PC-3 (cell line): Measurements from ENCODE around the gene HDGFL2. TPM values are rescaled to one million over a fixed set of nuclear protein-coding genes. Genes with fewer than 3 reads are reported as not detected.

Experiments used
- ATAC-seq: fragments of 200-7000 bp; cut with Tn5 transposase; 2 replicates; pipeline ENCODE4 v1.9.1; 2020; ENCODE audit warnings: mild to moderate bottlenecking, moderate library complexity
- BruUV-seq: library from RNA; stranded (reverse); fragments of 400-500 nt; replicated peaks from 2 replicates; lab custom pipeline; 2021; lab: Mats Ljungman, UMichigan
- CTCF ChIA-PET: fragments of 300-600 bp; sonication (Branson Sonifier 250); formaldehyde crosslinking; loops from one replicate; lab custom pipeline; 2022; ENCODE audit warnings: antibody characterized with exemption; lab: Charles Lee
- POLR2A ChIA-PET: fragments of 300-600 bp; sonication (Branson Sonifier 250); formaldehyde crosslinking; loops from one replicate; lab custom pipeline; 2022; ENCODE audit warnings: antibody characterized with exemption; ENCODE audit not compliant: unreplicated experiment; lab: Charles Lee
- DNase-seq: peaks from one replicate; pipeline ENCODE4 v3.0.0-alpha.2; 2015
- H2AFZ ChIP-seq: fragments of 300-600 bp; sonication (generic); 2 replicates; pipeline ENCODE4 v1.6.0; 2016; ENCODE audit warnings: antibody characterized with exemption, low read length
- H3F3A ChIP-seq: fragments of 300-600 bp; sonication (generic); one replicate; pipeline ENCODE4 v1.6.0; 2017; ENCODE audit warnings: antibody characterized with exemption, low read length, control low read depth, mild to moderate bottlenecking; ENCODE audit not compliant: unreplicated experiment
- H3K27ac ChIP-seq: fragments of 300-600 bp; sonication (generic); 2 replicates; pipeline ENCODE4 v1.5.1; 2016; ENCODE audit warnings: mild to moderate bottlenecking, low read length
- H3K27me3 ChIP-seq: fragments of 300-600 bp; sonication (generic); 2 replicates; pipeline ENCODE4 v1.6.1; 2016; ENCODE audit warnings: low read length, mixed read lengths
- H3K36me3 ChIP-seq: fragments of 300-600 bp; sonication (generic); 2 replicates; pipeline ENCODE4 v1.6.1; 2016; ENCODE audit warnings: low read depth, mixed run types, low read length, mixed read lengths
- H3K4me1 ChIP-seq: fragments of 300-600 bp; sonication (generic); 2 replicates; pipeline ENCODE4 v1.5.1; 2016; ENCODE audit warnings: low read length; ENCODE audit not compliant: insufficient read depth
- H3K4me2 ChIP-seq: fragments of 300-600 bp; sonication (generic); 2 replicates; pipeline ENCODE4 v1.6.0; 2016; ENCODE audit warnings: low read length
- H3K4me3 ChIP-seq: fragments of 300-600 bp; sonication (generic); 2 replicates; pipeline ENCODE4 v1.5.1; 2016; ENCODE audit warnings: mild to moderate bottlenecking, low read length, mixed read lengths
- H3K79me2 ChIP-seq: fragments of 300-600 bp; sonication (generic); 2 replicates; pipeline ENCODE4 v1.6.1; 2017; ENCODE audit warnings: low read length, mixed read lengths
- H3K9ac ChIP-seq: fragments of 300-600 bp; sonication (generic); 2 replicates; pipeline ENCODE4 v1.6.0; 2016; ENCODE audit warnings: mild to moderate bottlenecking, low read length
- H3K9me2 ChIP-seq: fragments of 300-600 bp; sonication (generic); replicated peaks from 2 replicates; pipeline ENCODE4 v1.6.1; 2016; ENCODE audit warnings: mixed run types, low read length, mixed read lengths
- H3K9me3 ChIP-seq: fragments of 300-600 bp; sonication (generic); 2 replicates; pipeline ENCODE4 v1.6.1; 2016; ENCODE audit warnings: low read length, mixed read lengths
- H4K20me1 ChIP-seq: fragments of 300-600 bp; sonication (generic); 2 replicates; pipeline ENCODE4 v1.6.1; 2016; ENCODE audit warnings: low read length, mixed read lengths
- EZH2 ChIP-seq: fragments of 300-600 bp; sonication (generic); IDR thresholded peaks from one replicate; pipeline ENCODE4 v1.6.1; 2017; ENCODE audit warnings: antibody characterized with exemption, mild to moderate bottlenecking, low read length; ENCODE audit not compliant: unreplicated experiment
- EZH2phosphoT487 ChIP-seq: fragments of 300-600 bp; sonication (generic); IDR thresholded peaks from 2 replicates; pipeline ENCODE4 v1.6.1; 2018; ENCODE audit warnings: mild to moderate bottlenecking, antibody characterized with exemption, low read length, borderline replicate concordance
- intact Hi-C: fragments of 100-400 bp; cut with micrococcal nuclease; formaldehyde crosslinking; loops from 2 replicates; pipeline ENCODE4 v1.9.0; 2023
- total RNA-seq: library from RNA; depleted of rRNA; stranded (reverse); fragments of >200 nt; gene quantifications from 2 replicates; pipeline ENCODE4 v1.2.3, GENCODE V29; 2014
- TF ChIP-seq, protein P1 (sequence below): fragments of 300-600 bp; sonication (generic); conservative IDR thresholded peaks from 2 replicates; pipeline ENCODE4 v1.5.1; 2017; ENCODE audit warnings: antibody characterized with exemption, low read depth, mild to moderate bottlenecking, low read length

Gene HDGFL2
- total RNA-seq, 1 experiment from 2014 or later, result 111 TPM

DNA sequence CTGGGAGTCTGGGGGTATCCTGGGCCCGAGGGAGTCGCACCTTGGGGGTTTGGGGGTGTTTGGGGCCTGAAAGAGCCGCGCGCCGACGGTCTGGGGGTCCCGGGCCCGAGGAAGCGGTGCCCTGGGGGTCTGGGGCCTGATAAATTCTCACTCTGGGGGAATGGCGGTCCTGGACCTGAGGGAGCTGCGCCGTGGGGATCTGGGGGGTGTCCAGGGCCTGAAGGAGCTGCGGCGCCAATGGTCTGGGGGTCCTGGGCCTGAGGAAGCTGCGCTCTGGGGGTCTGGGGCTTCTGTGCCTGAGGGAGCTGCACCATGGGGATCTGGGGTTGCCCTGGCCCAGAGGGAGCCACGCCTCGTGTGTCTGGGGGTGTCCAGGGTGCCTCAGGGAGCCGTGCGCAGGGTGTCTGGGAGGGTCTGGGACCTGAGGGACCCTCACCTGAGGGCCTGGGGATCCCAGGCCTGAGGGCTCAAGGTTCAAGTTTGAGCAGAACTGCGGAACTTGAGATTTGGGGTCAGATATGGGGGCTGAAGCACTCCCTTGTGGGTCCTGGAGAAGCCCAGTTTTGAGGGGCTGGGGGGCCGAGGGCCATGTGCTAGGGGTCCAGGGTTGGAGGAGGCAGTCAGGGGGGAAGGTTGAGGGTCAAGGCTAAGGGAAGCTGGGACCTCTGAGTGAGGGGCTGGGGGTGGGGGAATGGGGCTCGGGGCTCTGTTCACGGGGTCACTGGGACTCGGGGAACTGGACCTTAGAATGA, 1.1 kb downstream of the HDGFL2 start:
- H3K9me3 ChIP-seq, result no peaks in the 10 kb centered on the region
- peak overlapping the region; percentile 98 for H3K4me3 ChIP-seq
- TF ChIP-seq EZH2phosphoT487, result no peak
- TF ChIP-seq, protein P1, sequence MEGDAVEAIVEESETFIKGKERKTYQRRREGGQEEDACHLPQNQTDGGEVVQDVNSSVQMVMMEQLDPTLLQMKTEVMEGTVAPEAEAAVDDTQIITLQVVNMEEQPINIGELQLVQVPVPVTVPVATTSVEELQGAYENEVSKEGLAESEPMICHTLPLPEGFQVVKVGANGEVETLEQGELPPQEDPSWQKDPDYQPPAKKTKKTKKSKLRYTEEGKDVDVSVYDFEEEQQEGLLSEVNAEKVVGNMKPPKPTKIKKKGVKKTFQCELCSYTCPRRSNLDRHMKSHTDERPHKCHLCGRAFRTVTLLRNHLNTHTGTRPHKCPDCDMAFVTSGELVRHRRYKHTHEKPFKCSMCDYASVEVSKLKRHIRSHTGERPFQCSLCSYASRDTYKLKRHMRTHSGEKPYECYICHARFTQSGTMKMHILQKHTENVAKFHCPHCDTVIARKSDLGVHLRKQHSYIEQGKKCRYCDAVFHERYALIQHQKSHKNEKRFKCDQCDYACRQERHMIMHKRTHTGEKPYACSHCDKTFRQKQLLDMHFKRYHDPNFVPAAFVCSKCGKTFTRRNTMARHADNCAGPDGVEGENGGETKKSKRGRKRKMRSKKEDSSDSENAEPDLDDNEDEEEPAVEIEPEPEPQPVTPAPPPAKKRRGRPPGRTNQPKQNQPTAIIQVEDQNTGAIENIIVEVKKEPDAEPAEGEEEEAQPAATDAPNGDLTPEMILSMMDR, result no peak
- no peak for TF ChIP-seq EZH2
- ATAC-seq (no peak), DNase-seq (no peak)
- no peaks in the 10 kb centered on the region for H3K9me2 ChIP-seq
- no peaks in the 10 kb centered on the region for H3K27me3 ChIP-seq
- peaks cover 13% of the 10 kb centered on the region; the same call in 1 of the 2 replicates for H3K4me1 ChIP-seq
- H3F3A ChIP-seq, result no peaks in the 10 kb centered on the region
- no peak overlapping the region for H3K27ac ChIP-seq
- peaks cover 7% of the 10 kb centered on the region; the same call in 1 of the 2 replicates for H3K36me3 ChIP-seq
- intact Hi-C loops, result loop anchor here (5.0 kb wide), 1 partner anchor 44 kb away; the partner anchor contains the start of gene PLIN4
- POLR2A ChIA-PET, result no interaction called here
- no peaks in the 10 kb centered on the region for H4K20me1 ChIP-seq
- CTCF ChIA-PET, result no interaction called here
- BruUV-seq, result no TSS peak
- peak overlapping the region; percentile 99 for H3K4me2 ChIP-seq
- H3K79me2 ChIP-seq, result peaks cover 28% of the 10 kb centered on the region
- H2AFZ ChIP-seq, result no peak overlapping the region
- H3K9ac ChIP-seq, result peak overlapping the region; percentile 89

GRCh38 chr19:4473763-4474513, 1.8 kb downstream of the HDGFL2 start:
- H4K20me1 ChIP-seq, result no peaks in the 10 kb centered on the region
- H3K27me3 ChIP-seq, result no peaks in the 10 kb centered on the region
- H3K9ac ChIP-seq, result no peak overlapping the region
- H3F3A ChIP-seq, result no peaks in the 10 kb centered on the region
- peaks cover 10% of the 10 kb centered on the region; the same call in 1 of the 2 replicates for H3K36me3 ChIP-seq
- DNase-seq (no peak), ATAC-seq (no peak)
- BruUV-seq, result no TSS peak
- CTCF ChIA-PET, result no interaction called here
- no peak overlapping the region for H3K27ac ChIP-seq
- no peaks in the 10 kb centered on the region for H3K9me3 ChIP-seq
- peak overlapping the region; percentile 98; the same call in 1 of the 2 replicates for H3K4me3 ChIP-seq
- H3K79me2 ChIP-seq, result peaks cover 28% of the 10 kb centered on the region
- TF ChIP-seq, protein P1, result no peak
- TF ChIP-seq EZH2phosphoT487 (no peak), EZH2 (no peak)
- no peaks in the 10 kb centered on the region for H3K9me2 ChIP-seq
- peak overlapping the region; percentile 99 for H3K4me2 ChIP-seq
- POLR2A ChIA-PET, result no interaction called here
- H2AFZ ChIP-seq, result no peak overlapping the region
- H3K4me1 ChIP-seq, result peaks cover 13% of the 10 kb centered on the region; the same call in 1 of the 2 replicates
- intact Hi-C loops, result loop anchor here (5.0 kb wide), 1 partner anchor 43 kb away; the partner anchor contains the start of gene PLIN4
